Heart left ventricle (tissue), 16 donors: ENCODE data around the gene ARL5C. TPM values are rescaled to one million over a fixed set of nuclear protein-coding genes. Genes with fewer than 3 reads are reported as not detected.

Experiments used
- ATAC-seq, 4 donors: fragments of 200-7000 bp; cut with Tn5 transposase; one replicate each; pipeline ENCODE4 v1.9.1; 2020 to 2022; ENCODE audit warnings: moderate library complexity in 4 of 4, mild to moderate bottlenecking in 3 of 4, moderate number of reproducible peaks in 1 of 4
- DNase-seq, 5 donors: peaks; one replicate each; pipeline ENCODE4 v3.0.0-alpha.2; 2020
- H3K27ac ChIP-seq, 12 donors: fragments of 200-600 bp; sonication (generic) in 4 of 12; one replicate each; pipeline versions ENCODE4 v1.5.0 to v1.8.0; 2016 to 2022; ENCODE audit warnings: mild to moderate bottlenecking in 2 of 12
- H3K27me3 ChIP-seq, 9 donors: fragments of 200-600 bp; sonication (generic) in 2 of 9; one replicate each; pipeline versions ENCODE4 v1.5.1 to v1.8.0; 2016 to 2022; ENCODE audit warnings: mild to moderate bottlenecking in 3 of 9
- H3K36me3 ChIP-seq, 9 donors: fragments of 200-600 bp; sonication (generic) in 2 of 9; one replicate each; pipeline versions ENCODE4 v1.5.0 to v1.8.0; 2018 to 2022; ENCODE audit warnings: mild to moderate bottlenecking in 2 of 9
- H3K4me1 ChIP-seq, 12 donors: fragments of 200-600 bp; sonication (generic) in 4 of 12; one replicate each; pipeline versions ENCODE4 v1.5.0 to v1.8.0; 2016 to 2022; ENCODE audit warnings: mild to moderate bottlenecking in 3 of 12
- H3K4me3 ChIP-seq, 12 donors: fragments of 200-600 bp; sonication (generic) in 4 of 12; one replicate each; pipeline versions ENCODE4 v1.5.0 to v1.8.0; 2017 to 2022; ENCODE audit warnings: mild to moderate bottlenecking in 9 of 12, moderate library complexity in 4 of 12
- H3K9me3 ChIP-seq, 12 donors: fragments of 200-600 bp; sonication (generic) in 4 of 12; one replicate each; pipeline versions ENCODE4 v1.5.0 to v1.8.0; 2016 to 2022; ENCODE audit warnings: mild to moderate bottlenecking in 1 of 12
- POLR2A ChIP-seq, 2 donors: fragments of 450-650 bp; IDR thresholded peaks; one replicate each; pipeline ENCODE4 v1.6.1; 2017; ENCODE audit warnings: antibody characterized with exemption in 2 of 2, mild to moderate bottlenecking in 2 of 2, moderate library complexity in 2 of 2
- WGBS, 4 donors: extraction: QIAGEN DNeasy Blood & Tissue Kit in 2 of 4; methylation state at CpG; one replicate each; pipeline versions ENCODE4 v1.1.5 to v1.1.7; 2013 to 2018; 5-methylcytosine and 5-hydroxymethylcytosine counted together
- intact Hi-C, 10 donors: fragments of 100-400 bp; cut with DNase I; formaldehyde crosslinking; loops; one replicate each; pipeline versions ENCODE4 v1.11.1 to v1.14.2; 2022
- polyA plus RNA-seq, 2 donors: library from polyadenylated mRNA; stranded (reverse); fragments of 200-250 nt; gene quantifications; one replicate each; pipeline ENCODE4 v1.2.3, GENCODE V29; 2013
- total RNA-seq, 9 donors: library from RNA; depleted of rRNA in 2 of 9; stranded (reverse); fragments of >200 nt in 2 of 9; fragmentation: NEBNext Ultra II Directional in 3 of 9; extraction: Animal tissue kit (Norgen Biotek cat#: 25700) in 3 of 9; gene quantifications; one replicate each; pipeline versions ENCODE4 v1.1.0 to v1.2.4, GENCODE V29; 2016 to 2023
- TF ChIP-seq, protein P1 (sequence below), 12 donors: fragments of 200-600 bp; sonication (generic) in 4 of 12; IDR thresholded peaks; one replicate each; pipeline versions ENCODE4 v1.5.0 to v1.8.0; 2018 to 2022; ENCODE audit warnings: antibody characterized with exemption in 12 of 12, mild to moderate bottlenecking in 5 of 12
- donor health status: ischemic (EF 13 %, LVEDD 7.1; RV severe dilation, severe dysfunction).
- donor health status: healthy with polysubstance abuse.
- donor health status: DM: no; HTN: yes; CAD: no.
- donor health status: DM: no; HTN: no; CAD: no.
- donor health status: ischemic (EF 25% LVEDD 6.9; RV normal size, moderate dysfunction).
- donor health status: ischemic (EF 25% LVEDD 5.7; RV mildly dilated, moderate dysfunction).
- donor health status: healthy.
- donor health status: DM: yes; HTN: yes; CAD: no.
- donor health status: ischemic (EF 35%, LVEDD 5.7; RV mildly dilated, moderate dysfunction).
- donor health status: nonischemic (EF 11% LVEDD 7.7; RV severe dilation, severe dysfunction).
- donor health status: DM: yes; HTN: yes; CAD: no.
- donor health status: PGD.
- donor health status: ischemic (EF 29% LVEDD 5.4; RV normal size, mild dysfunction).
- donor health status: nonischemic (EF 23%, LVEDD 6.1; RV moderate dilation, normal function).

The ARL5C gene
- total and polyA plus RNA-seq, 11 donors: not detected

- no peak for ATAC-seq
- no peak overlapping the region for H3K27ac ChIP-seq
- DNase-seq: no peak
- no peaks in the 10 kb centered on the region for H3K27me3 ChIP-seq
- TF ChIP-seq POLR2A (IDR thresholded peaks at IDR 0.05): no peak
- TF ChIP-seq, protein P1, sequence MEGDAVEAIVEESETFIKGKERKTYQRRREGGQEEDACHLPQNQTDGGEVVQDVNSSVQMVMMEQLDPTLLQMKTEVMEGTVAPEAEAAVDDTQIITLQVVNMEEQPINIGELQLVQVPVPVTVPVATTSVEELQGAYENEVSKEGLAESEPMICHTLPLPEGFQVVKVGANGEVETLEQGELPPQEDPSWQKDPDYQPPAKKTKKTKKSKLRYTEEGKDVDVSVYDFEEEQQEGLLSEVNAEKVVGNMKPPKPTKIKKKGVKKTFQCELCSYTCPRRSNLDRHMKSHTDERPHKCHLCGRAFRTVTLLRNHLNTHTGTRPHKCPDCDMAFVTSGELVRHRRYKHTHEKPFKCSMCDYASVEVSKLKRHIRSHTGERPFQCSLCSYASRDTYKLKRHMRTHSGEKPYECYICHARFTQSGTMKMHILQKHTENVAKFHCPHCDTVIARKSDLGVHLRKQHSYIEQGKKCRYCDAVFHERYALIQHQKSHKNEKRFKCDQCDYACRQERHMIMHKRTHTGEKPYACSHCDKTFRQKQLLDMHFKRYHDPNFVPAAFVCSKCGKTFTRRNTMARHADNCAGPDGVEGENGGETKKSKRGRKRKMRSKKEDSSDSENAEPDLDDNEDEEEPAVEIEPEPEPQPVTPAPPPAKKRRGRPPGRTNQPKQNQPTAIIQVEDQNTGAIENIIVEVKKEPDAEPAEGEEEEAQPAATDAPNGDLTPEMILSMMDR (IDR thresholded peaks at IDR 0.05): no peak
- intact Hi-C loops: loop anchor here in 1 of 10 donors (10.0 kb wide), 1 partner anchor 52 kb away; no protein-coding TSS in a partner anchor
- no peaks in the 10 kb centered on the region for H3K4me1 ChIP-seq
- H3K4me3 ChIP-seq: no peak overlapping the region
- H3K36me3 ChIP-seq: peaks cover 0 to 82% (median 35%) of the 10 kb centered on the region in 9 donors
- 85 to 96% (median 95%) methylated on average over 5 of the region's 5 CpGs for WGBS, 4 donors
- no peaks in the 10 kb centered on the region for H3K9me3 ChIP-seq
These were observed 17.1 kb upstream of the ARL5C start for GRCh38 chr17:39183045-39183444.

- Histone ChIP-seq H3K27me3 (no peaks in the 10 kb centered on the region), H3K4me1 (no peaks in the 10 kb centered on the region), H3K27ac (no peak overlapping the region), H3K9me3 (no peaks in the 10 kb centered on the region), H3K4me3 (no peak overlapping the region), H3K36me3 (peaks cover 0 to 74% (median 30%) of the 10 kb centered on the region in 9 donors)
- intact Hi-C loops: loop anchor here in 1 of 10 donors (10.0 kb wide), 1 partner anchor 53 kb away; no protein-coding TSS in a partner anchor
- ATAC-seq: no peak
- DNase-seq: no peak
- WGBS, 4 donors: 90 to 97% (median 93%) methylated on average over 5 of the region's 5 CpGs
- no peak for TF ChIP-seq POLR2A (IDR thresholded peaks at IDR 0.05)
- TF ChIP-seq, protein P1 (IDR thresholded peaks at IDR 0.05): no peak
These were observed 15.3 kb upstream of the ARL5C start for GRCh38 chr17:39181303-39181702.

DNA sequence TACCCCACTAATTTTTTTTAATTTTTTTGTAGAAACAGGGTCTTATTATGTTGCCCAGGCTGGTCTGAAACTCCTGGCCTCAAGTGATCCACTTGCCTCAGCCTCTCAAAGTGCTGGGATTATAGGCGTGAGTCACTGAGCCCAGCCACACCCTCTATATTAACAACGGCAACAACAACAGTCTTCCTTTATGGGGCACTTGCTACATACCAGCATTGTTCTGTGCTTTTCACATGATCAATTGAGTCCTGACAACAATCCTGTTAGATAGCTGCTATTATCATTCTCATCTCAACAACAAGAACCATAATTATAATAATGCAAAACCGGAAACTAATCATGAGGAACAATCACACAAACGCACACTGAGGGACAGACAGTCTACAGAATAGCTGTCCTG lies 12.6 kb upstream of the ARL5C start:
- no peak for DNase-seq
- Histone ChIP-seq H3K36me3 (peaks cover 0 to 54% (median 21%) of the 10 kb centered on the region in 9 donors), H3K9me3 (no peaks in the 10 kb centered on the region), H3K4me3 (no peak overlapping the region), H3K27ac (no peak overlapping the region), H3K4me1 (peaks cover 0 to 13% (median 2%) of the 10 kb centered on the region in 12 donors), H3K27me3 (no peaks in the 10 kb centered on the region)
- TF ChIP-seq, protein P1 (IDR thresholded peaks at IDR 0.05): no peak
- TF ChIP-seq POLR2A (IDR thresholded peaks at IDR 0.05): no peak
- WGBS, 4 donors: 83 to 91% (median 90%) methylated on average over 4 of the region's 4 CpGs
- intact Hi-C loops: loop anchor here in 2 of 10 donors (5.0 kb wide), 1 partner anchor 196 kb away; no protein-coding TSS in a partner anchor
- ATAC-seq: no peak

GRCh38 chr17:39177256-39177655 lies 11.3 kb upstream of the ARL5C start:
- 91 to 93% (median 93%) methylated on average over 12 of the region's 12 CpGs for WGBS, 4 donors
- H3K36me3 ChIP-seq: peaks cover 0 to 41% (median 11%) of the 10 kb centered on the region in 9 donors

More at GRCh38 chr17:39177256-39177655, 11.3 kb upstream of the ARL5C start:
- intact Hi-C loops: loop anchor here in 2 of 10 donors (5.0 kb wide), 1 partner anchor 195 kb away; no protein-coding TSS in a partner anchor
- DNase-seq: no peak
- Histone ChIP-seq H3K4me3 (no peak overlapping the region), H3K27me3 (no peaks in the 10 kb centered on the region), H3K27ac (no peak overlapping the region), H3K4me1 (peaks cover 0 to 13% (median 2%) of the 10 kb centered on the region in 12 donors), H3K9me3 (no peaks in the 10 kb centered on the region)
- TF ChIP-seq POLR2A (IDR thresholded peaks at IDR 0.05): no peak
- ATAC-seq: no peak
